IMR-90 (cell line): ENCODE measurements around the gene CDH23. TPM values are rescaled to one million over a fixed set of nuclear protein-coding genes. Genes with fewer than 3 reads are reported as not detected.

Experiments
- ATAC-seq: fragments of 200-7000 bp; cut with Tn5 transposase; 2 replicates; pipeline ENCODE4 v1.9.1; 2020; ENCODE audit warnings: low read depth, mild to moderate bottlenecking, moderate library complexity
- BruUV-seq: library from RNA; stranded (reverse); fragments of 400-500 nt; replicated peaks from 2 replicates; lab custom pipeline; 2021; lab: Mats Ljungman, UMichigan
- CTCF ChIA-PET: fragments of 300-600 bp; formaldehyde crosslinking; extraction: SDS; loops from one replicate; lab custom pipeline; 2021; ENCODE audit warnings: antibody characterized with exemption; lab: Yijun Ruan, JAX
- POLR2A ChIA-PET: fragments of 300-600 bp; sonication (Branson Sonifier 250); formaldehyde crosslinking; loops from one replicate; lab custom pipeline; 2022; ENCODE audit warnings: antibody characterized with exemption; ENCODE audit not compliant: unreplicated experiment; lab: Charles Lee
- DNase-seq: peaks from one replicate; pipeline ENCODE4 v3.0.0; 2013
- H2AFZ ChIP-seq: replicated peaks from 2 replicates; pipeline ENCODE3; 2013; ENCODE audit warnings: low read length, mild to moderate bottlenecking; ENCODE audit not compliant: poor library complexity
- H2AK5ac ChIP-seq: 2 replicates; pipeline ENCODE4 v1.6.1; 2013; ENCODE audit warnings: low read depth, low read length, inconsistent platforms
- H2AK9ac ChIP-seq: replicated peaks from 2 replicates; pipeline ENCODE3; 2013; ENCODE audit warnings: mild to moderate bottlenecking, low read depth, low read length, moderate library complexity; ENCODE audit not compliant: poor library complexity
- H2BK120ac ChIP-seq: 2 replicates; pipeline ENCODE4 v1.6.1; 2013; ENCODE audit warnings: low read depth, low read length, inconsistent platforms
- H2BK15ac ChIP-seq: 3 replicates; pipeline ENCODE4 v1.6.1; 2013; ENCODE audit warnings: low read depth, low read length, inconsistent platforms
- H2BK20ac ChIP-seq: 2 replicates; pipeline ENCODE4 v1.6.1; 2013; ENCODE audit warnings: low read depth, mild to moderate bottlenecking, inconsistent platforms, low read length, moderate library complexity
- H2BK5ac ChIP-seq: 2 replicates; pipeline ENCODE4 v1.6.1; 2013; ENCODE audit warnings: mild to moderate bottlenecking, low read depth, low read length, inconsistent platforms; ENCODE audit not compliant: poor library complexity, severe bottlenecking
- H3K14ac ChIP-seq: replicated peaks from 2 replicates; pipeline ENCODE4 v1.6.1; 2013; ENCODE audit warnings: low read depth, low read length, inconsistent platforms
- H3K18ac ChIP-seq: 2 replicates; pipeline ENCODE4 v1.6.1; 2013; ENCODE audit warnings: low read depth, low read length, control low read depth
- H3K23ac ChIP-seq: 2 replicates; pipeline ENCODE4 v1.6.1; 2013; ENCODE audit warnings: low read depth, low read length, inconsistent platforms
- H3K27ac ChIP-seq: 2 replicates; pipeline ENCODE4 v1.5.1; 2013; ENCODE audit warnings: mild to moderate bottlenecking, control low read depth, low read length; ENCODE audit not compliant: insufficient read depth
- H3K27me3 ChIP-seq: 2 replicates; pipeline ENCODE4 v1.6.1; 2013; ENCODE audit warnings: low read length; ENCODE audit not compliant: control insufficient read depth, insufficient read depth
- H3K36me3 ChIP-seq: 2 replicates; pipeline ENCODE4 v1.6.1; 2013; ENCODE audit warnings: low read length, mixed read lengths; ENCODE audit not compliant: control insufficient read depth, insufficient read depth
- H3K4ac ChIP-seq: 2 replicates; pipeline ENCODE4 v1.6.1; 2013; ENCODE audit warnings: low read depth, low read length, inconsistent platforms
- H3K4me1 ChIP-seq: 2 replicates; pipeline ENCODE4 v1.6.1; 2013; ENCODE audit warnings: low read length, mixed read lengths; ENCODE audit not compliant: control insufficient read depth, insufficient read depth
- H3K4me2 ChIP-seq: 2 replicates; pipeline ENCODE4 v1.6.1; 2013; ENCODE audit warnings: low read depth, mild to moderate bottlenecking, control low read depth, low read length, moderate library complexity
- H3K4me3 ChIP-seq: 2 replicates; pipeline ENCODE4 v1.5.1; 2013; ENCODE audit warnings: low read depth, mild to moderate bottlenecking, control low read depth, low read length, moderate library complexity; ENCODE audit not compliant: insufficient read depth
- H3K56ac ChIP-seq: 2 replicates; pipeline ENCODE4 v1.6.1; 2013; ENCODE audit warnings: low read length, inconsistent platforms; ENCODE audit not compliant: insufficient read depth; ENCODE audit errors: extremely low read depth
- H3K79me1 ChIP-seq, 2 experiments: 2 replicates each; pipeline ENCODE4 v1.6.1; 2013; ENCODE audit warnings: low read length in 2 of 2, inconsistent platforms in 1 of 2, low read depth in 1 of 2
- H3K9ac ChIP-seq: 2 replicates; pipeline ENCODE4 v1.6.1; 2013; ENCODE audit warnings: low read depth, low read length, control low read depth
- H3K9me1 ChIP-seq: 2 replicates; pipeline ENCODE4 v1.6.1; 2013; ENCODE audit warnings: low read length, inconsistent platforms; ENCODE audit not compliant: insufficient read depth
- H3K9me3 ChIP-seq: 2 replicates; pipeline ENCODE4 v1.6.1; 2013; ENCODE audit warnings: low read length; ENCODE audit not compliant: control insufficient read depth, insufficient read depth
- H4K20me1 ChIP-seq: 2 replicates; pipeline ENCODE4 v1.6.1; 2013; ENCODE audit warnings: low read length, inconsistent platforms; ENCODE audit not compliant: insufficient read depth
- H4K5ac ChIP-seq: 2 replicates; pipeline ENCODE4 v1.6.1; 2013; ENCODE audit warnings: mild to moderate bottlenecking, low read depth, low read length, control low read depth
- H4K8ac ChIP-seq, 2 experiments: 2 replicates each; pipeline ENCODE4 v1.6.1; 2013; ENCODE audit warnings: low read depth in 2 of 2, low read length in 2 of 2, control low read depth in 1 of 2, inconsistent platforms in 1 of 2
- H4K91ac ChIP-seq: 2 replicates; pipeline ENCODE4 v1.6.1; 2013; ENCODE audit warnings: low read depth, low read length, inconsistent platforms; ENCODE audit not compliant: insufficient read depth
- POLR2A ChIP-seq: IDR thresholded peaks from 2 replicates; pipeline ENCODE4 v1.6.1; 2012; ENCODE audit warnings: mild to moderate bottlenecking, low read depth, low read length
- WGBS, 2 experiments: methylation state at CpG; one replicate each; pipeline versions ENCODE4 v1.1.5 to v1.1.7; 2013; ENCODE audit warnings: missing lambda C conversion rate in 2 of 2; ENCODE audit not compliant: insufficient read length in 1 of 2; ENCODE audit errors: extremely low coverage in 2 of 2; 5-methylcytosine and 5-hydroxymethylcytosine counted together
- dilution Hi-C: fragments of 300-500 bp; cut with HindIII; formaldehyde crosslinking; loops from one replicate; pipeline ENCODE4 v1.14.3; 2018; ENCODE audit warnings: low sequenced_read_pairs; ENCODE audit not compliant: unreplicated experiment
- in situ Hi-C: fragments of 300-500 bp; cut with MboI; formaldehyde crosslinking; loops from 3 replicates; pipeline ENCODE4 v1.14.3; 2019; ENCODE audit warnings: low sequenced_read_pairs, inconsistent platforms, mixed read lengths
- intact Hi-C: fragments of 100-400 bp; cut with micrococcal nuclease; formaldehyde crosslinking; loops from 2 replicates; pipeline ENCODE4 v1.10.0; 2022
- polyA plus RNA-seq, 3 experiments: library from polyadenylated mRNA; depleted of rRNA; stranded (reverse); fragments of >200 nt; gene quantifications; 2 replicates each; pipeline ENCODE4 v1.2.3, GENCODE V29; 2012; ENCODE audit warnings: low replicate concordance in 1 of 3
- total RNA-seq: library from RNA; depleted of rRNA; stranded (reverse); fragments of >200 nt; gene quantifications from 2 replicates; pipeline ENCODE4 v1.2.3, GENCODE V29; 2012

Gene CDH23
- total and polyA plus RNA-seq, 2 of the 4 experiments (the other 2 are of a cell fraction) = under 0.01 to 0.03 TPM

DNA sequence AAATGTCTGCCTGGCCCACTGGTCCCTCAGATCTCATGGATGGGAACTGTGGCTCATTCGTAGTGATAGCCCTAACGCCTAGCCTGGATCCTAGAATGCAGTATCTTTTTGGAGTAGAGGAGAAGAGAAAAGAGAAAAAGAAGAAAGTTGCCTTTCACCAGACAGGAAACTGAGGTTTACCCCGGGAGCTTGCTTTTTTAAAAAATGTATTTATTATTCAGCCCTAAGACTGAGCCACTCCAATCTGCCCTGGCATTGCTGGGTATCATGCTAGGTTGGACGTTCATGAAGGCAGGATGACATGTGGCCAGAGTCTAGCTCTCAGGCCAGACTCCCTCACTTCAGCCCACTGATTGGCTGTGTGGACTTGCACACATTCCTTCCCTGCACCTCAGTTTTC lies 344.3 kb downstream of the CDH23 start:
- ChIA-PET POLR2A (no interaction called here), CTCF (no interaction called here)
- Histone ChIP-seq H2AFZ (no peak overlapping the region), H3K9me3 (peaks cover 2% of the 10 kb centered on the region; the same call in 1 of the 2 replicates), H2AK9ac (no peak overlapping the region), H3K36me3 (no peaks in the 10 kb centered on the region), H3K9me1 (no peaks in the 10 kb centered on the region), H3K23ac (no peak overlapping the region), H3K27me3 (peaks cover 9% of the 10 kb centered on the region), H4K20me1 (no peaks in the 10 kb centered on the region; the same call in 1 of the 2 replicates), H4K91ac (no peak overlapping the region), H3K56ac (no peak overlapping the region), H3K27ac (no peak overlapping the region), H3K4me2 (no peak overlapping the region), H3K14ac (no peak overlapping the region), H3K9ac (no peak overlapping the region), H4K8ac (no peak overlapping the region), H3K79me1 (no peaks in the 10 kb centered on the region), H2AK5ac (no peak overlapping the region), H3K4me1 (peaks cover 2% of the 10 kb centered on the region; the same call in 1 of the 2 replicates), H2BK15ac (no peak overlapping the region), H2BK20ac (no peak overlapping the region), H4K5ac (no peak overlapping the region), H2BK5ac (no peak overlapping the region), H2BK120ac (no peak overlapping the region), H3K4me3 (no peak overlapping the region), H3K18ac (no peak overlapping the region), H3K4ac (no peak overlapping the region)
- ATAC-seq = no peak
- no TSS peak for BruUV-seq
- intact Hi-C loops = no loop called here
- WGBS, 2 experiments = no CpG with 5 or more reads among the region's 4 CpGs
- no peak for TF ChIP-seq POLR2A
- dilution Hi-C loops = no loop called here
- no peak for DNase-seq
- in situ Hi-C loops = no loop called here
